ENCODE results near the gene MAN2A2.
"Not testable (repeated sequence)": the region's sequence is repeated elsewhere in the genome, so short reads cannot be mapped to it uniquely, and the experiment has no call there.

Gene MAN2A2

GRCh38 chr15:90905306-90906180 is 2.4 kb downstream of the MAN2A2 start:
- no peak for DNase-seq (ENCODE audit: low read depth)

GRCh38 chr15:90906181-90906849 is 3.2 kb downstream of the MAN2A2 start:
- DNase-seq (ENCODE audit: low read depth) = no peak

- DNase-seq (ENCODE audit: low read depth) = no peak
Observed at GRCh38 chr15:90907051-90907660, 4.1 kb downstream of the MAN2A2 start.

GRCh38 chr15:90907838-90908507 is 4.9 kb downstream of the MAN2A2 start:
- no peak for DNase-seq (ENCODE audit: low read depth)

GRCh38 chr15:90909449-90909848 is 6.3 kb downstream of the MAN2A2 start:
- not testable (repeated sequence) for DNase-seq (ENCODE audit: low read depth)

GRCh38 chr15:90909976-90910375 is 6.9 kb downstream of the MAN2A2 start:
- no peak for DNase-seq (ENCODE audit: low read depth)

- DNase-seq (ENCODE audit: low read depth) = no peak
Observed at GRCh38 chr15:90910441-90911301, 7.6 kb downstream of the MAN2A2 start.

- DNase-seq (ENCODE audit: low read depth) = no peak
Observed at GRCh38 chr15:90911302-90911623, 8.2 kb downstream of the MAN2A2 start.

GRCh38 chr15:90911906-90912769 is 9.0 kb downstream of the MAN2A2 start:
- DNase-seq (ENCODE audit: low read depth) = no peak

GRCh38 chr15:90912770-90913075 is 9.6 kb downstream of the MAN2A2 start:
- DNase-seq (ENCODE audit: low read depth) = no peak

GRCh38 chr15:90913398-90913944 is 10.4 kb downstream of the MAN2A2 start:
- DNase-seq (ENCODE audit: low read depth) = no peak

GRCh38 chr15:90914305-90915080 is 11.4 kb downstream of the MAN2A2 start:
- DNase-seq (ENCODE audit: low read depth) = no peak

GRCh38 chr15:90915216-90915807 is 12.2 kb downstream of the MAN2A2 start:
- no peak for DNase-seq (ENCODE audit: low read depth)

- no peak for DNase-seq (ENCODE audit: low read depth)
Observed at GRCh38 chr15:90915808-90916440, 12.8 kb downstream of the MAN2A2 start.

GRCh38 chr15:90916461-90916860 is 13.4 kb downstream of the MAN2A2 start:
- no peak for DNase-seq (ENCODE audit: low read depth)

- DNase-seq (ENCODE audit: low read depth) = no peak
Observed at GRCh38 chr15:90917569-90917968, 14.5 kb downstream of the MAN2A2 start.

GRCh38 chr15:90918034-90918788 is 15.1 kb downstream of the MAN2A2 start:
- no peak for DNase-seq (ENCODE audit: low read depth)

GRCh38 chr15:90918835-90919234 is 15.7 kb downstream of the MAN2A2 start:
- no peak for DNase-seq (ENCODE audit: low read depth)
